ENCODE data around the gene CAPN9.
"Not testable (repeated sequence)": the region's sequence is repeated elsewhere in the genome, so short reads cannot be mapped to it uniquely, and the experiment has no call there.

DNA sequence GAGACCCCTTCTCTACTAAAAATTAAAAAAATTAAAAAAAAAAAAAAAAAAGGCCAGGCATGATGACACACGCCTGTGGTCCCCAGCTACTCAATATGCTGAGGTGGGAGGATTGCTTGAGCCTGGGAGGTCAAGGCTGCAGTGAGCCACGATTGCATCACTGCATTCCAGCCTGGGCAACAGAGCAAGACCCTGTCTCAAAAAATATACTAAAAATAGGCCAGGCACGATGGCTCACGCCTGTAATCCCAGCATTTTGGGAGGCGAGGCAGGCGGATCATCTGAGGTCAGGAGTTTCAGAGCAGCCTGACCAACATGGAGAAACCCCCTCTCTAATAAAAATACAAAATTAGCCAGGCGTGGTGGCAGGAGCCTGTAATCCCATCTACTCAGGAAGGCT lies 98.0 kb downstream of the CAPN9 start:
- not testable (repeated sequence) for TF ChIP-seq CTCF (IDR thresholded peaks at IDR 0.05; ENCODE audit: low read depth, low read length, missing input control); ZBTB33 (IDR thresholded peaks at IDR 0.05); RAD21 (IDR thresholded peaks at IDR 0.05); REST (IDR thresholded peaks at IDR 0.05); EGR1 (IDR thresholded peaks at IDR 0.05; ENCODE audit: low read depth in 2 of 2); HNF4G (IDR thresholded peaks at IDR 0.05); YY1 (IDR thresholded peaks at IDR 0.05); SP1 (IDR thresholded peaks at IDR 0.05)
- TF ChIP-seq, protein P1, sequence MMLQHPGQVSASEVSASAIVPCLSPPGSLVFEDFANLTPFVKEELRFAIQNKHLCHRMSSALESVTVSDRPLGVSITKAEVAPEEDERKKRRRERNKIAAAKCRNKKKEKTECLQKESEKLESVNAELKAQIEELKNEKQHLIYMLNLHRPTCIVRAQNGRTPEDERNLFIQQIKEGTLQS (IDR thresholded peaks at IDR 0.05): not testable (repeated sequence)
- TF ChIP-seq, protein P2, sequence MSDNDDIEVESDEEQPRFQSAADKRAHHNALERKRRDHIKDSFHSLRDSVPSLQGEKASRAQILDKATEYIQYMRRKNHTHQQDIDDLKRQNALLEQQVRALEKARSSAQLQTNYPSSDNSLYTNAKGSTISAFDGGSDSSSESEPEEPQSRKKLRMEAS (IDR thresholded peaks at IDR 0.05): not testable (repeated sequence)

Measured in liver (tissue), 3 donors.